Measurements from ENCODE around the gene PTK6. TPM values are rescaled to one million over a fixed set of nuclear protein-coding genes. Genes with fewer than 3 reads are reported as not detected.

Gene PTK6
- total and polyA plus RNA-seq, 2 donors (not counting 1 experiment from before 2014, with no cell fraction given), result 0.86 to 2.3 TPM

DNA sequence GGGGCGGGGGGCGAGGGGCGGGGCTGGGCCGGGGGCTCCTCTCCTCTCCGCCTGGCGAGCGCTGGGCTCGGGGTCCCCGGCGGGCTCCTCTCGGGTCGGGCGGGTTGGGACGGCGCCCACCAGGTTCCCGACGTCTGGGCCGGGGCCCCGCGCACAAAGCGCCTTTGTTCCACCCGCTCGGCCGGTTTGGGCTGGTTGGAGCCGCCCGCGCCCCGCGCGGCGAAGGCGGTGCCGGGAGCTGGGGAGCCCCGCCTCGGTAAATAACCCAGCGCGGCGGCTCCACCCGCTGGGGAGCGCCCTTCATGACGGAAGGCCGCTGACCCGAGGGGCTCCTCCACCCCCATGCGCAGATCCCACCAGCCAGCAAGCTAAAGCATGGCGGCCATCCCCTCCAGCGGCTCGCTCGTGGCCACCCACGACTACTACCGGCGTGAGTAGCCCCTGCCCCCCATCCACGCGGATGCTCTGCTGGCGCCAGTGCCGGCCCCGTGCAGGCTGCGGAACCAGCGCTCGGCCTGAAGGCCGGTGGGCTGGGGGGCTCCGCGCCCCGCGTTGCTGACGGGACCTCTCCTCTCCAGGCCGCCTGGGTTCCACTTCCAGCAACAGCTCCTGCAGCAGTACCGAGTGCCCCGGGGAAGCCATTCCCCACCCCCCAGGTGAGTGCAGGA, 16.1 kb downstream of the PTK6 start:
- WGBS (ENCODE audit: insufficient coverage), result 2% methylated on average over 68 of the region's 68 CpGs
- CTCF ChIA-PET, result interaction anchor here (1.0 to 3.8 kb wide), 6 partner anchors 15 to 453 kb away, joined by 3 to 25 read pairs (median 4); partner anchors contain the start of gene PTK6

More for the DNA sequence above, 16.1 kb downstream of the PTK6 start:
- Histone ChIP-seq H3K4me3 (ENCODE audit: control extremely low read depth in 1 of 5, extremely low read depth in 1 of 5, insufficient read depth in 1 of 5, low read depth in 2 of 5, low read length in 4 of 5) (peak overlapping the region; percentile 11 to 79 (median 74)), H3K4me1 (ENCODE audit: control insufficient read depth in 2 of 2, insufficient read depth in 2 of 2, low read length in 2 of 2) (peaks cover 20 to 27% of the 10 kb centered on the region in 2 donors), H2AFZ (ENCODE audit: insufficient read depth, low read depth, low read length, poor library complexity, severe bottlenecking) (peak overlapping the region; percentile 96), H3K27ac (ENCODE audit: low read length in 2 of 2) (peak overlapping the region; percentile 63 to 76), H3K4me2 (replicated peaks; ENCODE audit: low read depth, low read length, poor library complexity, severe bottlenecking) (peak overlapping the region; percentile 94), H4K20me1 (ENCODE audit: control insufficient read depth, insufficient read depth, low read length, poor library complexity, severe bottlenecking) (peaks cover 29% of the 10 kb centered on the region), H3K9me3 (ENCODE audit: control extremely low read depth in 1 of 3, control insufficient read depth in 2 of 3, insufficient read depth in 1 of 3, low read length in 2 of 3) (peaks cover 0 to 16% (median 4%) of the 10 kb centered on the region in 3 donors), H3K9ac (ENCODE audit: low read length) (peak overlapping the region; percentile 84), H3K36me3 (replicated peaks in 1 of 2; ENCODE audit: control extremely low read depth in 1 of 2, control insufficient read depth in 1 of 2, extremely low read depth in 1 of 2, insufficient read depth in 2 of 2, low read length in 1 of 2) (peaks cover 0 to 7% of the 10 kb centered on the region in 2 experiments), H3K27me3 (replicated peaks in 1 of 4; ENCODE audit: control extremely low read depth in 1 of 4, control insufficient read depth in 3 of 4, insufficient read depth in 4 of 4, low read length in 3 of 4) (peaks cover 0 to 10% (median 3%) of the 10 kb centered on the region in 4 experiments), H3K79me2 (ENCODE audit: control insufficient read depth, insufficient read depth, low read length) (peaks cover 15% of the 10 kb centered on the region)
- ATAC-seq (ENCODE audit: low read depth), result peak; percentile 50
- Mint-ChIP-seq H3K27ac (peak overlapping the region; percentile 75), H3K9me3 (ENCODE audit: insufficient read depth) (no peaks in the 10 kb centered on the region), H3K27me3 (peaks cover 4% of the 10 kb centered on the region), H3K4me3 (peak overlapping the region; percentile 84), H3K4me1 (peaks cover 34% of the 10 kb centered on the region)
- peak; percentile 77 for DNase-seq
- POLR2A ChIA-PET, result interaction anchor here (0.6 to 2.6 kb wide), 14 partner anchors 9 to 543 kb away, joined by 3 to 42 read pairs (median 4); partner anchors contain the start of genes ARFGAP1, GMEB2, HELZ2 and LIME1
- intact Hi-C loops (cut with micrococcal nuclease), result loop anchor here (1.0 to 2.0 kb wide), 8 partner anchors 16 to 436 kb away; partner anchors contain the start of genes ARFRP1, EEF1A2, PTK6 and RTEL1
- no peak for TF ChIP-seq EZH2 (IDR thresholded peaks at IDR 0.05; ENCODE audit: borderline replicate concordance, insufficient read depth, low read depth, low read length, poor library complexity, severe bottlenecking)
- TF ChIP-seq, protein P1, sequence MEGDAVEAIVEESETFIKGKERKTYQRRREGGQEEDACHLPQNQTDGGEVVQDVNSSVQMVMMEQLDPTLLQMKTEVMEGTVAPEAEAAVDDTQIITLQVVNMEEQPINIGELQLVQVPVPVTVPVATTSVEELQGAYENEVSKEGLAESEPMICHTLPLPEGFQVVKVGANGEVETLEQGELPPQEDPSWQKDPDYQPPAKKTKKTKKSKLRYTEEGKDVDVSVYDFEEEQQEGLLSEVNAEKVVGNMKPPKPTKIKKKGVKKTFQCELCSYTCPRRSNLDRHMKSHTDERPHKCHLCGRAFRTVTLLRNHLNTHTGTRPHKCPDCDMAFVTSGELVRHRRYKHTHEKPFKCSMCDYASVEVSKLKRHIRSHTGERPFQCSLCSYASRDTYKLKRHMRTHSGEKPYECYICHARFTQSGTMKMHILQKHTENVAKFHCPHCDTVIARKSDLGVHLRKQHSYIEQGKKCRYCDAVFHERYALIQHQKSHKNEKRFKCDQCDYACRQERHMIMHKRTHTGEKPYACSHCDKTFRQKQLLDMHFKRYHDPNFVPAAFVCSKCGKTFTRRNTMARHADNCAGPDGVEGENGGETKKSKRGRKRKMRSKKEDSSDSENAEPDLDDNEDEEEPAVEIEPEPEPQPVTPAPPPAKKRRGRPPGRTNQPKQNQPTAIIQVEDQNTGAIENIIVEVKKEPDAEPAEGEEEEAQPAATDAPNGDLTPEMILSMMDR (IDR thresholded peaks at IDR 0.05), result no peak
